K562 (cell line): ENCODE data around the gene NME8. TPM values are rescaled to one million over a fixed set of nuclear protein-coding genes. Genes with fewer than 3 reads are reported as not detected.

ENCODE experiments used
- IRF9 ChIP-seq: fragments of 450-650 bp; IDR thresholded peaks from 2 replicates; pipeline ENCODE4 v1.6.1; 2016; ENCODE audit warnings: missing biosample characterization, missing genetic modification characterization
- polyA plus RNA-seq, 8 experiments: library from polyadenylated mRNA; depleted of rRNA in 4 of 8; stranded (reverse) in 5 of 8; unstranded in 3 of 8; fragments of >200 nt; fragmentation: Nextera tagmentation in 2 of 8; fragmentation: Illumina TruSeq in 1 of 8; extraction: Ambion mirVana in 2 of 8; extraction: Trizol in 1 of 8; gene quantifications; 2 replicates each; pipeline versions ENCODE4 v1.2.1 to v1.2.3, GENCODE V29; 2011 to 2014; ENCODE audit warnings: inconsistent platforms in 1 of 8, missing spikeins in 1 of 8
- total RNA-seq, 7 experiments: library from RNA; depleted of rRNA in 6 of 7; stranded (reverse); fragments of >200 nt in 6 of 7; fragmentation: Illumina TruSeq in 2 of 7; extraction: Trizol in 2 of 7; gene quantifications; 2 replicates each; pipeline versions ENCODE4 v1.2.1 to v1.2.3, GENCODE V29; 2011 to 2021; ENCODE audit warnings: low replicate concordance in 1 of 7

Gene NME8
- total and polyA plus RNA-seq, 9 of the 15 experiments (the other 6 are each of a cell fraction or from before 2014, with no cell fraction given), result not detected

GRCh38 chr7:37947941-37948210, 99.5 kb downstream of the NME8 start (continued):
- TF ChIP-seq IRF9 (tag), result no peak

Other genes starting within 250 kb of the NME8 start
- not detected in 2 replicates for gene GPR141, start 164.8 kb upstream of the NME8 start, total RNA-seq (2014; rRNA removed)
- not detected in 2 replicates for gene GPR141, start 164.8 kb upstream of the NME8 start, total RNA-seq (2014; rRNA removed; fragmentation: Illumina TruSeq; extraction: Trizol)
- not detected in 2 replicates for gene GPR141, start 164.8 kb upstream of the NME8 start, total RNA-seq (2015; rRNA removed; fragmentation: Illumina TruSeq; extraction: Trizol)
- gene GPR141, start 164.8 kb upstream of the NME8 start, total RNA-seq (2021), result not detected in 2 replicates
- gene GPR141, start 164.8 kb upstream of the NME8 start, polyA plus RNA-seq (2011; rRNA removed), result not detected in 2 replicates
- gene GPR141, start 164.8 kb upstream of the NME8 start, polyA plus RNA-seq (2014; fragmentation: Illumina TruSeq; extraction: Trizol), result not detected in 2 replicates
- not detected for gene GPR141, start 164.8 kb upstream of the NME8 start, polyA plus RNA-seq (2014; fragmentation: Nextera tagmentation; extraction: Ambion mirVana)
- gene GPR141, start 164.8 kb upstream of the NME8 start, polyA plus RNA-seq (2014; rRNA removed), result not detected in 2 replicates
- gene SFRP4, start 68.2 kb downstream of the NME8 start, total RNA-seq (2014; rRNA removed), result not detected in 2 replicates
- gene SFRP4, start 68.2 kb downstream of the NME8 start, total RNA-seq (2014; rRNA removed; fragmentation: Illumina TruSeq; extraction: Trizol), result not detected in 2 replicates
- not detected in 2 replicates for gene SFRP4, start 68.2 kb downstream of the NME8 start, total RNA-seq (2015; rRNA removed; fragmentation: Illumina TruSeq; extraction: Trizol)
- gene SFRP4, start 68.2 kb downstream of the NME8 start, total RNA-seq (2021), result not detected in 2 replicates
- not detected in 2 replicates for gene SFRP4, start 68.2 kb downstream of the NME8 start, polyA plus RNA-seq (2011; rRNA removed)
- not detected in 2 replicates for gene SFRP4, start 68.2 kb downstream of the NME8 start, polyA plus RNA-seq (2014; fragmentation: Illumina TruSeq; extraction: Trizol)
- not detected for gene SFRP4, start 68.2 kb downstream of the NME8 start, polyA plus RNA-seq (2014; fragmentation: Nextera tagmentation; extraction: Ambion mirVana)
- gene SFRP4, start 68.2 kb downstream of the NME8 start, polyA plus RNA-seq (2014; rRNA removed), result 0.05 TPM in 1 of 2 replicates, not detected in the other
- not detected in 2 replicates for gene EPDR1, start 72.0 kb downstream of the NME8 start, total RNA-seq (2014; rRNA removed)
- not detected in 2 replicates for gene EPDR1, start 72.0 kb downstream of the NME8 start, total RNA-seq (2014; rRNA removed; fragmentation: Illumina TruSeq; extraction: Trizol)
- gene EPDR1, start 72.0 kb downstream of the NME8 start, total RNA-seq (2015; rRNA removed; fragmentation: Illumina TruSeq; extraction: Trizol), result not detected in 2 replicates
- gene EPDR1, start 72.0 kb downstream of the NME8 start, total RNA-seq (2021), result 0.11 and 0.22 TPM in 2 replicates
- not detected in 2 replicates for gene EPDR1, start 72.0 kb downstream of the NME8 start, polyA plus RNA-seq (2011; rRNA removed)
- not detected in 2 replicates for gene EPDR1, start 72.0 kb downstream of the NME8 start, polyA plus RNA-seq (2014; fragmentation: Illumina TruSeq; extraction: Trizol)
- gene EPDR1, start 72.0 kb downstream of the NME8 start, polyA plus RNA-seq (2014; fragmentation: Nextera tagmentation; extraction: Ambion mirVana), result under 1 TPM in 1 of 2 experiments, not detected in 1; 0.01 TPM
- not detected in 2 replicates for gene EPDR1, start 72.0 kb downstream of the NME8 start, polyA plus RNA-seq (2014; rRNA removed)